GM18526 (cell line): ENCODE results near the gene ANTXR1.

ENCODE experiments used
- POLR2A ChIP-seq: IDR thresholded peaks from 3 replicates; pipeline ENCODE4 v1.6.1; 2011; ENCODE audit not compliant: insufficient read length; ENCODE audit errors: extremely low read depth

The ANTXR1 gene

DNA sequence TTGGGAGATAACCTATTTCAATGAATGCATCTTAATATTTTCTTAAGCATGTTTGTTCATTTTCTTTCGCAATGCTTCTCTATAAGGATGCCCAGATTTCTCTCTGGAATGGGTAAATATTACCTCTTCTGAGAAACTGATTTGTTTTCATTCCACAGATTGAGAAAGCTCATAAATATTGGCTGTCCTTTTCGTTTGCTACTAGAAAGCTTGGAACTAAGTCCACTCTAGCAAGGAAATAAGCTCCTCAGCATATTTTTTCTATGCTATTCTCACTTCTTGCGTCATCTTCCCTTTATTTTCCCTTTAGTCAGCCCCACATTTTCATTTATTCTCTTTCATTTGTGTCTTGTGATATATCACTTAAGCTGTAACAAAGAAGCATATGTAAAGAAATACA is 76.3 kb downstream of the ANTXR1 start:
- TF ChIP-seq POLR2A: no peak

DNA sequence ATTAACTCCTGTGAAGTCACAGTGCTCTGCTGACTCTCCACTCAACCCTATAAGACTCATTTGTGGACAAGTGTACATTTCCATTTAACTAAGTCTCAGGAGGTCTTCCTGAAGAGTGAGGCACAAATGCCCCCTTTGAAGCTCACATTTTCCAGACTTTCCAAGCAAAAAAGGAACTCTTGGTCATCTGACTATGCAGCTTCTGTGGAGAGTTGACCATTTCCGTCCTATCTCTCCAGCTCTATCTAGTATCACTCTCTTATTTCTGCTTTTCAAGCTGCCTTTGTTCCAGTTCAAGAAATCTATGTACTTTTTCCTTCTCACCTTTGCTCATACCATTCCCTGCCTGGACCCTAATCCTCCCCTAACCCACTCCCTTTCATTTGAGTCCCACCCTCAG is 77.0 kb downstream of the ANTXR1 start:
- no peak for TF ChIP-seq POLR2A

- no peak for TF ChIP-seq POLR2A
Measured at GRCh38 chr2:69090820-69091219, 77.8 kb downstream of the ANTXR1 start.

DNA sequence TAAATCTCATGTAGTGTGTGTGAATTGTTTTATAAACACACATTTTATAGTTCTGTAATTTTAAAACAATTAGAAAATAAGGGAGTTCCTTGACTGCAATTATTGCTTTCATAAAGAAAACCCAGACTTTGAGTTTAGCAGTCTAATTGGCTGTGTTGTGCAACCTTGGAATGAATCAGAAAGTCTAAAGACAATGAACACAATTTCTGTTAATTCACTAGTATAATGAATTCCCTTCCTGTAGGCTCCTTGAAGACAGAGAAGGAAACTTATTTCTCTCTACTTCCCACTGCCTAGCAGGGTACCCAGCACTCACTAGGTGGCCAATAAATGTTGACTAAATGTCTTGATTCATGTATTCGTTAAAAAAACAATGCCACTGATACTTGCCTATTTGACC is 79.9 kb downstream of the ANTXR1 start:
- no peak for TF ChIP-seq POLR2A

DNA sequence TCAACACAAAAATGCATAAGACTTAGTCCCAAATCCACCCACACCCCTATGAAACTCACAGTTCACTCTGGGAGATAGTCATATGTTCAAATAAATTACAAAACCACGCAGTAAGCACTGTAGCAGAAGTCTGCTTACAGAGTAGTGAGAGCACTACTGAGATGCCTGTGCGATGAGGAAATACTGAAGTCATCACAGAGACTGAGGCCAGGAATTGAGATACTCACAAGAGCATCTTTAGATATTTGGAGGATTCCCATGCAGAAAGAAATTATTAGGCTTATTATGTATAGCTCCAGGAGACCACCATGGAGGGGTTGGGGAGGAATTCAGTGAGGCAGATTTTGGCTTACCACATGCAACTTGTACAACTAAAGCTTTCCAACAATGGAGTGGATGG is 82.3 kb downstream of the ANTXR1 start:
- no peak for TF ChIP-seq POLR2A

DNA sequence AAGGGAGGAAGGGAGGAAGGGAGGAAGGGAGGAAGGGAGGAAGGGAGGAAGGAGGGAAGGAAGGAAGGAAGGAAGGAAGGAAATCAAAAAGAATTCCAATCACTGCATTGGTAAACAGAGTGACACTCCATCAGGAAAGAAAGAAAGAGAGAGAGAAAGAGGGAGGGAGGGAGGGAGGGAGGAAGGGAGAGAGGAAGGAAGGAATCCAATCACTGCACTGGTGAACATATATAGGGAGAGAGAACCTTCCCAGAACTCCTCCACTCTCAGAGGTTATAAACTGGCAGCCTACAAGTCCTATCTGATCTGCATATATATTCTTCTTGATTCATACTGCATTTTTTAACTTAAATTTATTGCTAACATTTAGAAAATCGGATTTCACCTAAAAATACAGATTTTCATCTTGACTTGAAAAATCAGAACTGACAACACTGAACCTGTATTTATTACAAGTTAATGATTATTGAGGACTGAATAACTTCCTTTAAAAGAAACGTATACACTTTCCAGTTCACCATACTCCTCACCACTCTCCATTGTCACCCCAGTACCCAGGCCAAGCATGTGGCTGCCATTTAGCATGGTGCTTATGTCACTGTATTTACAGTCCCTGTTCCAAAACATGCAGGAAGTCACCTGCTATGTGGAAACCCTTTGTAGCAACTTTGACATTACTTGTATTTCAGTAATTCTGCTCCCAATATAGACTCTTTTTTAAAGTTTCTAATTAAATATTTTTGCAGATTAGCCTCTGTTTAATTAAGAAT is 83.5 kb downstream of the ANTXR1 start:
- no peak for TF ChIP-seq POLR2A

GRCh38 chr2:69097148-69097610 is 84.2 kb downstream of the ANTXR1 start:
- TF ChIP-seq POLR2A: no peak

DNA sequence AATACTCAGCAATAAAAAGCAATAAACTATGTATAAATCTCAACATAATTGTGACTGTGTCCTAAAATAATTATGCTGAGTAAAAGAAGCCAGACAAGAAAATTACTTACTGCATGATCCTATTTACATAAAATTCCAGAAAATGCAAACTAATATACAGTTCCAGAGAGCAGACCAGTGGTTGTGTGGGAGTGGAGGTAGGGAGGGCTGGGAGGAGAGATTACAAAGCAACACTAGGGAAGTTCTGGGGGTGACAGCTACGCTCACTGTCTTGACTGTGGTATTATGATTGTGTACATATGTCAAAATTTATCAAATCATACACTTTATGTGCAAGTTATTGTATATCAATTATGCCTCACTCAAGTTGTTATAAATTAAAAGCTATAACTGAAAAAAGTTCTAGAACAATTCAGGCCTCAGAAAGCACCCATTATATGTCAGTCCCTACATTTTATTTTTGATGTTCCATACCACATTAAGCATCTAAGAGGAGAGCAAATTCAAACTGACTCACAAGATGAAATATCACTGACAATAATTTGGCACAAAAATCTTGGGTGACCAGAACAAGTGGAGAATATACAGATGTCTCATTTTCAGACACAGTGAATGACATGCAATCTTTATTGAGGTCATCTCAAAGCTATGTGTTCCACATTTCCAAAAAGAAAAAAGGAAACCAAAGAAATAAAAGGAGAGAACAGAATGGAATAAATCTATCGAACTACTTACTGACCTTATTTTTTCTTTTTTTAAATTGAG is 85.1 kb downstream of the ANTXR1 start:
- TF ChIP-seq POLR2A: no peak

- TF ChIP-seq POLR2A: no peak
Measured at GRCh38 chr2:69099541-69099940, 86.6 kb downstream of the ANTXR1 start.

DNA sequence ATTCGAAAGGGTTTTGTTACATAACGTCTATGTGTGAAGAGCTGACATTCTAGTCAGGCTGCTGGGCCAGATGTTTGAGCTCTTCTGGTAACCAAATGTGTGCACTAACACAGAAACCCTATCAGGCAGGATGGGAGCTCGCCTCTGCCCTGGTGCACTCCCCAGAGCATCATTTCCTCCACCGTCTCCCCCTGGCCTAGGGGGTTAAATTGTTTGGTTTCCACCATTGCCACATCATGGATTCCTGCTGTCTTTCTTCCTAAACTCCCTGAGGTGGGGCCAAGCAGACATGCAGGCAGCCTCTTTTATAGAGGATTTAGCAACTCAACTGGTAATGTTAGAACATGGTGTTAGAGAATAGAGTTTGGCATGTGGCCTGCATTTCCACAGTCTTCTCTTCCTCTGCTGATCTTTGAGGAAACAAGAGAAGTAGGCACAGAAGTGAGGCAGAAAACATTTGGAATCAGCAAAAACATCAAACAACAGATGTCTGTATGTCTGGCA is 87.3 kb downstream of the ANTXR1 start:
- no peak for TF ChIP-seq POLR2A

- no peak for TF ChIP-seq POLR2A
Measured at GRCh38 chr2:69102041-69102593, 89.1 kb downstream of the ANTXR1 start.

GRCh38 chr2:69103419-69103818 is 90.4 kb downstream of the ANTXR1 start:
- TF ChIP-seq POLR2A: no peak

- no peak for TF ChIP-seq POLR2A
Measured at GRCh38 chr2:69104261-69104660, 91.3 kb downstream of the ANTXR1 start.

DNA sequence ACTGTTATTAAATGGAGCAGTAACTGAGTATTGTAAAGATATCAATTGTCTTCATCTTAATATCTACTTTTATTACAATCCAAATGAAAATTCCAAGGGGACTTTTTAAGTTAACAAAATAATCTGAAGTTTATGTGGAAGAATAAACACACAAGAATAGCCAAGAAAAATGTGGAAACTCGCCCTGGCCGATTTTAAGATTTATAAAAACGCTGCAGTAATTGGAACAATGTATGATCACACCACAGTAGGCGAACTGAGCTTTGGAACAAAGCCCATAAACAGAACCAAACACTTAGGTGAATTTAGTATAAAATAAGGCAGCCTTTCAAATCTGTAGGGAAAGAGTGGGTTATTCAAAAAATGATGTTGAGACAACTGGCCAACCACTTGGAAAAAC is 96.3 kb downstream of the ANTXR1 start:
- TF ChIP-seq POLR2A: no peak

DNA sequence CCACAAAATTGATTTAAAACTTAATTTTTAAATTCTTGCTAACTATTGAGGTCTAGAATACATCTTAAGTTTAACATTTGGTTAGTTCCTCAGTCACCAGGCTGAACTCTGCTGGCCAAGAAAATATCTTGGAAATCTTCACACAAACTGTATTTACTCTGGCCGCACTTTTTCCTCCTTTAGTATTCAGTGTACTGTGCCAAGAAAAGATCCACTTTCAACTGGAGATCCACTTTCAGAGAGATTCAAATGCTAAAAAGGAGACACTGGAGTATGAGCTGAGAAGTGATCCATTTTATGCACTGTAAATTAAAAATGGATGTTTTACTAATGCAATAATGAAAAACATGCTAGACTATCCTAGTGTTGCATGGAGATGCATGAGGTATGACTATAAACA is 98.1 kb downstream of the ANTXR1 start:
- no peak for TF ChIP-seq POLR2A

GRCh38 chr2:69113627-69114026 is 100.6 kb downstream of the ANTXR1 start:
- TF ChIP-seq POLR2A: no peak
